KMS-11 (cell line): ENCODE data around the gene SMG6.
"Not testable (repeated sequence)": the region's sequence is repeated elsewhere in the genome, so short reads cannot be mapped to it uniquely, and the experiment has no call there.

ENCODE experiments used
- H2AFZ ChIP-seq: fragments of 200-600 bp; sonication (generic); 2 replicates; pipeline ENCODE4 v1.6.1; 2016; ENCODE audit warnings: antibody characterized with exemption, mixed run types, low read depth
- H3K27ac ChIP-seq: fragments of 200-600 bp; sonication (generic); 2 replicates; pipeline ENCODE4 v1.6.1; 2016; ENCODE audit warnings: mild to moderate bottlenecking, mixed run types
- H3K27me3 ChIP-seq: fragments of 200-600 bp; sonication (generic); 2 replicates; pipeline ENCODE4 v1.6.1; 2017; ENCODE audit warnings: mild to moderate bottlenecking, low read depth, mixed run types, moderate library complexity; ENCODE audit not compliant: insufficient read depth
- H3K36me3 ChIP-seq: fragments of 200-600 bp; sonication (generic); 2 replicates; pipeline ENCODE4 v1.6.1; 2017; ENCODE audit warnings: mild to moderate bottlenecking, mixed run types; ENCODE audit not compliant: insufficient read depth
- H3K4me1 ChIP-seq: fragments of 200-600 bp; sonication (generic); 2 replicates; pipeline ENCODE4 v1.6.1; 2016; ENCODE audit warnings: mild to moderate bottlenecking, low read depth, mixed run types; ENCODE audit not compliant: poor library complexity, severe bottlenecking
- H3K4me2 ChIP-seq: fragments of 200-600 bp; sonication (generic); 2 replicates; pipeline ENCODE4 v1.7.0; 2016; ENCODE audit warnings: mild to moderate bottlenecking, mixed run types
- H3K4me3 ChIP-seq: fragments of 200-600 bp; sonication (generic); IDR thresholded peaks from 2 replicates; pipeline ENCODE4 v1.6.1; 2017; ENCODE audit warnings: low read depth, low read length, mixed read lengths; ENCODE audit not compliant: insufficient read depth
- H3K79me2 ChIP-seq: fragments of 200-600 bp; sonication (generic); 2 replicates; pipeline ENCODE4 v1.6.1; 2016; ENCODE audit warnings: low read depth, mixed run types; ENCODE audit not compliant: insufficient read depth
- H3K9ac ChIP-seq: fragments of 200-600 bp; sonication (generic); 2 replicates; pipeline ENCODE4 v1.6.1; 2016; ENCODE audit warnings: mild to moderate bottlenecking, mixed run types
- H4K20me1 ChIP-seq: fragments of 200-600 bp; sonication (generic); 2 replicates; pipeline ENCODE4 v1.6.1; 2016; ENCODE audit warnings: mild to moderate bottlenecking, mixed run types; ENCODE audit not compliant: insufficient read depth
- TF ChIP-seq, protein P1 (sequence below): fragments of 200-600 bp; sonication (generic); conservative IDR thresholded peaks from 2 replicates; pipeline ENCODE4 v1.6.1; 2017; ENCODE audit warnings: low read depth, mild to moderate bottlenecking, antibody characterized with exemption, low read length, moderate library complexity, mixed read lengths

Gene SMG6

DNA sequence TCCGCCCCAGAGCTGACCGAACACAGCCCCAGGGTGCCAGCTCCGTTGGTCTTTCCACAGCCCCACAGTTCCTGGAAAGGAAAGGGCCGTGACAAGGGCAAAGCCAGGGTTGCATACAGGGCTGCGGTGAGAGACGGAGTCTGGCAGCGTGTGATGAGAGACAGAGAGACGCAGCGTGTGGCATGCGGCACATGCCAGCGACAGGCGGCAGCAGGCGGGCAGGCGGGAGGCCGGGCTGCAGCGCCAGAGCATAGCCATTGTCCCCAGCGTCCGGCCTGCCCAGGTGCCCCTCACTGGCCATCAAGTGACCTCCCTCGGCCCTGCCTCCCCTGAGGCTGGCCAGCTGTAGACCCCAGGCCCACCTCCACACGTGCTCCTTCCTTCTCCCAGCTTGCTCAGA is 287.1 kb downstream of the SMG6 start:
- Histone ChIP-seq H3K4me1 (peaks cover 19% of the 10 kb centered on the region), H3K36me3 (no peaks in the 10 kb centered on the region), H4K20me1 (no peaks in the 10 kb centered on the region), H3K79me2 (no peaks in the 10 kb centered on the region), H2AFZ (no peak overlapping the region), H3K27ac (no peak overlapping the region), H3K27me3 (peaks cover 12% of the 10 kb centered on the region; the same call in 1 of the 2 replicates), H3K9ac (no peak overlapping the region), H3K4me2 (no peak overlapping the region), H3K4me3 (no peak overlapping the region)
- TF ChIP-seq, protein P1, sequence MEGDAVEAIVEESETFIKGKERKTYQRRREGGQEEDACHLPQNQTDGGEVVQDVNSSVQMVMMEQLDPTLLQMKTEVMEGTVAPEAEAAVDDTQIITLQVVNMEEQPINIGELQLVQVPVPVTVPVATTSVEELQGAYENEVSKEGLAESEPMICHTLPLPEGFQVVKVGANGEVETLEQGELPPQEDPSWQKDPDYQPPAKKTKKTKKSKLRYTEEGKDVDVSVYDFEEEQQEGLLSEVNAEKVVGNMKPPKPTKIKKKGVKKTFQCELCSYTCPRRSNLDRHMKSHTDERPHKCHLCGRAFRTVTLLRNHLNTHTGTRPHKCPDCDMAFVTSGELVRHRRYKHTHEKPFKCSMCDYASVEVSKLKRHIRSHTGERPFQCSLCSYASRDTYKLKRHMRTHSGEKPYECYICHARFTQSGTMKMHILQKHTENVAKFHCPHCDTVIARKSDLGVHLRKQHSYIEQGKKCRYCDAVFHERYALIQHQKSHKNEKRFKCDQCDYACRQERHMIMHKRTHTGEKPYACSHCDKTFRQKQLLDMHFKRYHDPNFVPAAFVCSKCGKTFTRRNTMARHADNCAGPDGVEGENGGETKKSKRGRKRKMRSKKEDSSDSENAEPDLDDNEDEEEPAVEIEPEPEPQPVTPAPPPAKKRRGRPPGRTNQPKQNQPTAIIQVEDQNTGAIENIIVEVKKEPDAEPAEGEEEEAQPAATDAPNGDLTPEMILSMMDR: no peak

DNA sequence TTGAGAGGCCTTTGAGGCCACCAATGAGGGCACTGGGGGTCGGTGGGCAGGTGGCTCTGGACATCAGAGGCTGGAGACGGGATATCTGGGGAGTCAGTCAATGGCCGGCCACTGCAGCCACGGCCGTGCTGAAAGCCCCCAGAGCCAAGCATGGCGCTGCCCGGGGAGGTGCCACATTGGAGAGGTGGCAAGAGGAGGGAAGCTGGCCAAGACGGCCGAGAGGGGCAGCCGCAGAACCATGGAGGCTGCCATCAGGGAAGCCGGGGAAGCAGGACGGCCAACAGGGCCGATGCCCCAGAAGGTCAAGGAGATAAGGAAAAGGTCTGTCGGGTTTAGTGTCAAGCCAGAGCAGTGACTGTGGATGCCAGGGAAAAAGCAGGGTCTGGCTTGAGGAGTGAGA is 288.3 kb downstream of the SMG6 start:
- TF ChIP-seq, protein P1: no peak
- Histone ChIP-seq H3K9ac (no peak overlapping the region), H4K20me1 (no peaks in the 10 kb centered on the region), H3K4me1 (peaks cover 19% of the 10 kb centered on the region), H3K36me3 (no peaks in the 10 kb centered on the region), H3K27ac (no peak overlapping the region), H3K79me2 (no peaks in the 10 kb centered on the region), H3K27me3 (peaks cover 3% of the 10 kb centered on the region; the same call in 1 of the 2 replicates), H3K4me3 (no peak overlapping the region), H2AFZ (no peak overlapping the region), H3K4me2 (no peak overlapping the region)

DNA sequence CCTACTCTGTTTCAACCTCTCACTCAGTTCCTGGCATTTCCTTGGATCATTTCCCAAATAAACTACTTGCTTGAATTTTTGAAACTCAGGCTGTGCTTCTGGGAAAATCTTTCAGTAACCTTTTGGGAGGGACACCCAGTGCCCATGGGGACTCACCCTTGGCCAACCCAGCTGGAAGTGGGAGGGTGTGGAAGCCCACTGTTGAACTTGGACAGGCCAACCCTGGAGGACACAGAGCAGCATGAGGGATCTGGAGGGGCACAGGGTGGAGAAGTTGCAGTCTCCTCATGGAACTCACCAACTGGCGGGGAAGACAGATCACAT is 289.6 kb downstream of the SMG6 start:
- Histone ChIP-seq H4K20me1 (no peaks in the 10 kb centered on the region), H3K36me3 (no peaks in the 10 kb centered on the region), H3K4me2 (no peak overlapping the region), H3K27ac (no peak overlapping the region), H2AFZ (no peak overlapping the region), H3K27me3 (peaks cover 3% of the 10 kb centered on the region; the same call in 1 of the 2 replicates), H3K4me1 (peaks cover 19% of the 10 kb centered on the region), H3K79me2 (no peaks in the 10 kb centered on the region), H3K9ac (no peak overlapping the region), H3K4me3 (no peak overlapping the region)
- TF ChIP-seq, protein P1: no peak

DNA sequence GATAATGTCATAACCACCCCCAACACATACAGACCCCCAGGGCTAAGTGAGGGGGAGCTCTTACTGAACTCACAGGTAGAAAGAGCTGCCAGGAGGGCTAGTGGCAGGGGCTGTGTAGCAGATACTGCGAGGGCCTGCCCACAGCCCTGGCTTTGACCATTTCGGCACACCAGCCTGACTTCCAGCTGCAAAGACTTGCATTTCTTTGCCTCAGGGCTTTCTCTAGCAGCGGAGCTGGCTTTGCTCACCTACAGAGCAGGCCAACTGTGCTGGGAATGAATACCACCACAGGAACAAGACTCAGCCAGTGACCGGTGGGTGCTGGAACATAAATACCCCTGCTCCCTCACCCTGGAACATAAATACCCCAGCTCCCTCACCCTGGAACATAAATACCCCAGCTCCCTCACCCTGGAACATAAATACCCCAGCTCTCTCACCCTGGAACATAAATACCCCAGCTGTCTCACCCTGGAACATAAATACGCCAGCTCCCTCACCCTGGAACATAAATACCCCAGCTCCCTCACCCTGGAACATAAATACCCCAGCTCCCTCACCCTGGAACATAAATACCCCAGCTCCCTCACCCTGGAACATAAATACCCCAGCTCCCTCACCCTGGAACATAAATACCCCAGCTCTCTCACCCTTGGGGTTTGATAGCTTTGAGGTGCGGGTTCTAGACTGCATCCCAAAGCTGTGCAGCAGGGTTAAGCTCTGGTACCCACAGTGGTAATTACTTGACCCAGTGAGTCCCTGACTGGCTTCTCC is 290.2 kb downstream of the SMG6 start:
- H2AFZ ChIP-seq, H3K27me3 ChIP-seq, H3K4me3 ChIP-seq, H4K20me1 ChIP-seq, H3K27ac ChIP-seq, H3K4me2 ChIP-seq, H3K79me2 ChIP-seq, H3K9ac ChIP-seq, H3K36me3 ChIP-seq: not testable (repeated sequence)
- H3K4me1 ChIP-seq: peaks cover 18% of the 10 kb centered on the region

DNA sequence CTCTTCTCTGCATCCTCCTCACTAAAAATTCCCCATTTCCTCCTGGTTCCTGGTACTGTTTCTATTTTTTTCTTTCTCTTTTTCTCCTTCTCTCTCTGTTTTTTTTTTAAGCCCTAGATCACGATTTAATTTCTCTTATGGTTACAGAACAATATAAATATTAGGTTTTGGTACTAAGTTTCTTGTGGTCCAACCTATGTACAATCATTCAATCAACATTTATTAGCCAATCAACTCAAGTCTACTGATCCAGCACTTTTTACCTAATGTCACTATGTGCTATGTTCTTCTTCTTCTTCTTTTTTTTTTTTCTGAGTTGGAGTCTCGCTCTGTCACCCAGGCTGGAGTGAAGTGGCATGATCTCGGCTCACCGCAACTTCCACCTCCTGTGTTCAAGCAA is 291.1 kb downstream of the SMG6 start:
- no peak overlapping the region for H3K4me3 ChIP-seq
- H3K4me2 ChIP-seq: no peak overlapping the region
- no peak overlapping the region for H3K27ac ChIP-seq
- no peaks in the 10 kb centered on the region; the same call in 1 of the 2 replicates for H3K27me3 ChIP-seq
- H3K36me3 ChIP-seq: no peaks in the 10 kb centered on the region
- H3K79me2 ChIP-seq: no peaks in the 10 kb centered on the region
- H3K9ac ChIP-seq: no peak overlapping the region
- H3K4me1 ChIP-seq: peaks cover 8% of the 10 kb centered on the region
- no peak overlapping the region for H2AFZ ChIP-seq
- no peaks in the 10 kb centered on the region for H4K20me1 ChIP-seq
- TF ChIP-seq, protein P1: no peak
